ENCODE data around the gene CRYAA.

DNA sequence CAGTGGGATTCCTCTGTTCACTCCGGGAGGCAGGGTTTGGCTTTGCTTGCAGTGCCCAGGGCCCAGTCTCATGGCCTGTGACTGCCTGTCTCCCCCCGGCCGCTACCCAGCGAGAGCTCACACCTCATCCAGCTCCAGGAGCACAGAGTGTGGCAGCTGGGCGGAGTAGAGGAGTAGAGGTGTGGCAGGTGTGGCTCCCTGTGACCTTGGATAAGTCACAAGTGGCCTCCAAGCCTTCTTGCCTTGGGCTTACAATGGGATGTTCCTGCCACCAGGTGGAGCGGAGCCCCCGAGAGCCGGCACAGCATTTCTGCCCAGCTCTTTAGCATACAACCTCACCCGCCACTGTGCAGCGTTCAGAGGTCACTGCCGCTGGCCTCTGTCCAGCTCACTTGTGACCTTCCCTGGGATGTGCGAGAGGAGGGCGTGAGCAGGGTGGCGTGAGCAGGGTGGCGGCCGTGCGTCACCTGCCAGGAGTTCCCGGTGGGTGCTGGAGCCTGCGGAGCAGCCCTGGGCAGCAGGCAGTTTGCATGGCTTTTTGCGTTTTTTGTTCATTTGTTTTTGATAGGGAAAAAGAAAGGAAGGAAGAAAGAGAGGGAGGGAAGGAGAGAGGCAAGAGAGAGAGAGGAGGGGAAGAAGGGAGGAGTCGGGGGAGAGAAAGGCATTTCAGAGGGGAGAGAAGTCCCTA, 42.4 kb downstream of the CRYAA start:
- TF ChIP-seq, protein P1, sequence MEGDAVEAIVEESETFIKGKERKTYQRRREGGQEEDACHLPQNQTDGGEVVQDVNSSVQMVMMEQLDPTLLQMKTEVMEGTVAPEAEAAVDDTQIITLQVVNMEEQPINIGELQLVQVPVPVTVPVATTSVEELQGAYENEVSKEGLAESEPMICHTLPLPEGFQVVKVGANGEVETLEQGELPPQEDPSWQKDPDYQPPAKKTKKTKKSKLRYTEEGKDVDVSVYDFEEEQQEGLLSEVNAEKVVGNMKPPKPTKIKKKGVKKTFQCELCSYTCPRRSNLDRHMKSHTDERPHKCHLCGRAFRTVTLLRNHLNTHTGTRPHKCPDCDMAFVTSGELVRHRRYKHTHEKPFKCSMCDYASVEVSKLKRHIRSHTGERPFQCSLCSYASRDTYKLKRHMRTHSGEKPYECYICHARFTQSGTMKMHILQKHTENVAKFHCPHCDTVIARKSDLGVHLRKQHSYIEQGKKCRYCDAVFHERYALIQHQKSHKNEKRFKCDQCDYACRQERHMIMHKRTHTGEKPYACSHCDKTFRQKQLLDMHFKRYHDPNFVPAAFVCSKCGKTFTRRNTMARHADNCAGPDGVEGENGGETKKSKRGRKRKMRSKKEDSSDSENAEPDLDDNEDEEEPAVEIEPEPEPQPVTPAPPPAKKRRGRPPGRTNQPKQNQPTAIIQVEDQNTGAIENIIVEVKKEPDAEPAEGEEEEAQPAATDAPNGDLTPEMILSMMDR (IDR thresholded peaks at IDR 0.05): peak; percentile 55 to 80 (median 66)
- TF ChIP-seq POLR2A (IDR thresholded peaks at IDR 0.05): peak; percentile 45
